Measurements from ENCODE around the gene CYP4F8.

Gene CYP4F8

DNA sequence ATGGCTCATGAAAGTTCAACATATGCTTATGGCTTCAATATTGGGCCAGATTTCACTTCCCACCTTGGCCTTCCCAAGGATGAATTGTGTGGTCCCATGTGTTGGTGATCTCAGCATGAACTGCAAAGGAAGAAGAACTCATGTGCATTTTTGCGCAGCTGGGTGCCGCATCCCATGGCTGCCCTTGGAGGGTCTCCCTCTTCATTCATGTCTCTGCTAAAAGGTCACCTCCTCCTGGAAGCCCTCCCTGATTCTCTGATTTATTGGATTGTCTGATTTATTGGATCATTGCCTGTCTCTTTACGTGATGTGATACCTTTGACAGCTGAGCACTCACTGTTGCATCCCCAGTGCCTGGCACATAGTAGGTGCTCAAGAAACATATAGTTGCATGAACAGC, 1.7 kb upstream of the CYP4F8 start:
- no peak for DNase-seq
- Mint-ChIP-seq H3K27ac (no peak overlapping the region), H3K9me3 (peaks cover 78% of the 10 kb centered on the region), H3K36me3 (ENCODE audit: low read depth) (no peaks in the 10 kb centered on the region), H3K4me1 (no peaks in the 10 kb centered on the region), H3K4me3 (no peak overlapping the region), H3K27me3 (ENCODE audit: low read depth, poor library complexity) (peaks cover 2% of the 10 kb centered on the region)
- TF ChIP-seq, protein P1, sequence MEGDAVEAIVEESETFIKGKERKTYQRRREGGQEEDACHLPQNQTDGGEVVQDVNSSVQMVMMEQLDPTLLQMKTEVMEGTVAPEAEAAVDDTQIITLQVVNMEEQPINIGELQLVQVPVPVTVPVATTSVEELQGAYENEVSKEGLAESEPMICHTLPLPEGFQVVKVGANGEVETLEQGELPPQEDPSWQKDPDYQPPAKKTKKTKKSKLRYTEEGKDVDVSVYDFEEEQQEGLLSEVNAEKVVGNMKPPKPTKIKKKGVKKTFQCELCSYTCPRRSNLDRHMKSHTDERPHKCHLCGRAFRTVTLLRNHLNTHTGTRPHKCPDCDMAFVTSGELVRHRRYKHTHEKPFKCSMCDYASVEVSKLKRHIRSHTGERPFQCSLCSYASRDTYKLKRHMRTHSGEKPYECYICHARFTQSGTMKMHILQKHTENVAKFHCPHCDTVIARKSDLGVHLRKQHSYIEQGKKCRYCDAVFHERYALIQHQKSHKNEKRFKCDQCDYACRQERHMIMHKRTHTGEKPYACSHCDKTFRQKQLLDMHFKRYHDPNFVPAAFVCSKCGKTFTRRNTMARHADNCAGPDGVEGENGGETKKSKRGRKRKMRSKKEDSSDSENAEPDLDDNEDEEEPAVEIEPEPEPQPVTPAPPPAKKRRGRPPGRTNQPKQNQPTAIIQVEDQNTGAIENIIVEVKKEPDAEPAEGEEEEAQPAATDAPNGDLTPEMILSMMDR (IDR thresholded peaks at IDR 0.05) = no peak

DNA sequence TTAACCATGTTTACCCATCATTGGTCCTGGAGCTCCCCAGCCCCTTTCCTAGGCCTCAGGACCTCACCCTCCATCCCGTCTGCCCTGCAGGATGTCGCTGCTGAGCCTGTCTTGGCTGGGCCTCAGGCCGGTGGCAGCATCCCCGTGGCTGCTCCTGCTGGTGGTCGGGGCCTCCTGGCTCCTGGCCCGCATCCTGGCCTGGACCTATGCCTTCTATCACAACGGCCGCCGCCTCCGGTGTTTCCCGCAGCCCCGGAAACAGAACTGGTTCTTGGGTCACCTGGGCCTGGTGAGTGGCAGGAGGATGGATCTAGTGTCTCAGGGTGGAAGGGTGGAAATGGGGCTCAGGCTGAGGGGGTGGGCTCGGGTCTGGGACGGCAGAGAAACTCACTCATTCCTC, 508 bp downstream of the CYP4F8 start:
- no peak overlapping the region for H3K27ac Mint-ChIP-seq
- peaks cover 5% of the 10 kb centered on the region for H3K27me3 Mint-ChIP-seq (ENCODE audit: low read depth, poor library complexity)
- H3K4me1 Mint-ChIP-seq = no peaks in the 10 kb centered on the region
- TF ChIP-seq, protein P1 (IDR thresholded peaks at IDR 0.05) = no peak
- DNase-seq = no peak
- no peak overlapping the region for H3K4me3 Mint-ChIP-seq
- H3K36me3 Mint-ChIP-seq (ENCODE audit: low read depth) = no peaks in the 10 kb centered on the region
- peaks cover 86% of the 10 kb centered on the region for H3K9me3 Mint-ChIP-seq

DNA sequence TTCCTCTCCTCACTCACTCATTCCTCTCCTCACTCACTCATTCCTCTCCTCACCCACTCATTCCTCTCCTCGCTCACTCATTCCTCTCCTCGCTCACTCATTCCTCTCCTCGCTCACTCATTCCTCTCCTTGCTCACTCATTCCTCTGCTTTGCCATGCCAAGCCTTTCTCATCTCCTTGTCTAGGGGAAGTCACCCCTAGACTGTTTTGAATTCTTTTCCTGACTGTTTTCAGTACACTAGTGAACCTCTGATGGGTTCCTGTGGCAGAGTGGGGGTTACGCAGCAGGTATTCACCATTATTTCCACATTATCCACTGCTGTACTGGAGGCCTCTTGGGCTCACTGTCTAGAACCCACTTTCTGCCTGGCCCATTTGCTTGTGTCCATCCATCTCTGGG, 1.2 kb downstream of the CYP4F8 start:
- TF ChIP-seq, protein P1 (IDR thresholded peaks at IDR 0.05) = no peak
- H3K27ac Mint-ChIP-seq = no peak overlapping the region
- no peak overlapping the region for H3K4me3 Mint-ChIP-seq
- no peaks in the 10 kb centered on the region for H3K4me1 Mint-ChIP-seq
- peaks cover 5% of the 10 kb centered on the region for H3K27me3 Mint-ChIP-seq (ENCODE audit: low read depth, poor library complexity)
- peaks cover 87% of the 10 kb centered on the region for H3K9me3 Mint-ChIP-seq
- no peak for DNase-seq
- no peaks in the 10 kb centered on the region for H3K36me3 Mint-ChIP-seq (ENCODE audit: low read depth)

- Mint-ChIP-seq H3K4me3 (no peak overlapping the region), H3K27ac (no peak overlapping the region), H3K36me3 (ENCODE audit: low read depth) (no peaks in the 10 kb centered on the region), H3K9me3 (peaks cover 92% of the 10 kb centered on the region), H3K27me3 (ENCODE audit: low read depth, poor library complexity) (peaks cover 5% of the 10 kb centered on the region), H3K4me1 (no peaks in the 10 kb centered on the region)
- TF ChIP-seq, protein P1 (IDR thresholded peaks at IDR 0.05) = no peak
- DNase-seq = no peak
Measured at GRCh38 chr19:15616627-15617270, 1.7 kb downstream of the CYP4F8 start.

GRCh38 chr19:15618321-15618720, 3.3 kb downstream of the CYP4F8 start:
- TF ChIP-seq, protein P1 (IDR thresholded peaks at IDR 0.05) = no peak
- peaks cover 95% of the 10 kb centered on the region for H3K9me3 Mint-ChIP-seq
- no peaks in the 10 kb centered on the region for H3K4me1 Mint-ChIP-seq
- H3K36me3 Mint-ChIP-seq (ENCODE audit: low read depth) = no peaks in the 10 kb centered on the region
- peaks cover 5% of the 10 kb centered on the region for H3K27me3 Mint-ChIP-seq (ENCODE audit: low read depth, poor library complexity)
- H3K4me3 Mint-ChIP-seq = no peak overlapping the region
- no peak overlapping the region for H3K27ac Mint-ChIP-seq
- DNase-seq = no peak

DNA sequence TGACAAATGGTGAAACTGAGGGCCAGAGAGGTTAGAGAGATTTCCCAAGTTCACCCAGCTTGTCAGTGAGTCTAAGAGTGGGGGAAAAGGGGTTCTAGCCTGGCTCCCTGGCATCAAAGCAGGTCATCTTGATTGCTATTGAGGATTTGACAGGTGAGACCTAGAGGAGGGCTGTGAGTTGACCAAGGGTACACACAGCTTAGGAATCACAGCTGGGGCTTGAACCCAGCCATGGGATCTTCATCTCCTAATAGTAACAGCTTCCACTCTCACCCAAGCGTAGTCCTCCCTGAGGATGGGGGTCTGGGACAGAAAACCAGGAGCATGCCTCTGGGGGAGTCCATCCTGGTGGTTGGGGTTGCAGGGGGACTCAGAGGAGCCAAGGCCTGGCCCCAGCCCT, 6.8 kb downstream of the CYP4F8 start:
- Mint-ChIP-seq H3K9me3 (peaks cover 89% of the 10 kb centered on the region), H3K36me3 (ENCODE audit: low read depth) (no peaks in the 10 kb centered on the region), H3K4me1 (no peaks in the 10 kb centered on the region), H3K27me3 (ENCODE audit: low read depth, poor library complexity) (peaks cover 3% of the 10 kb centered on the region), H3K4me3 (no peak overlapping the region), H3K27ac (no peak overlapping the region)
- DNase-seq = no peak
- TF ChIP-seq, protein P1 (IDR thresholded peaks at IDR 0.05) = no peak
